Measurements from ENCODE around the gene INTS11.

INTS11 gene

DNA sequence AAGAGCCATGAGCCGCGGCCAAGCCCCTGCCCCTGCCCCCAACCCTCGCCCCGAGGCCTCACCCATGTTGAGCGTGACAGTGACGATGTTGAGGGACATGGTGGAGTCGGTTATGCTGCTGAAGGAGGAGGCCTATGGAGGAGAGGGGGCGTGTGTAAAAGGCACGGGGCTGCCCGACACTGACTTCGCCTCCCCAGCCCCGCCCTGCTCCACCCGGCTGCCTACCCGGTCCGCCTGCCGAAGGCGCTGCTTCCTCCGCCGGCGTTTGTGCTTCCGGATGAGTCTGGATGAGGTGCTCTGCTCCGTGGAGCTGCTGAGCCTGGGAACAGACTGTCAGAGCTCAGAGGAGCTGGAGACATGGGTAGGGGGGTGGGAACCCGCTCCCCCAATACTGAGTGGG lies 15.7 kb upstream of the INTS11 start:
- Histone ChIP-seq H3K14ac (ENCODE audit: low read length) (no peak overlapping the region), H3K27ac (ENCODE audit: low read depth, low read length) (no peak overlapping the region), H2BK5ac (ENCODE audit: low read depth, low read length, poor library complexity) (no peak overlapping the region), H3K4me1 (ENCODE audit: control insufficient read depth in 1 of 2, insufficient read depth in 2 of 2, low read length in 2 of 2) (peaks cover 0 to 5% of the 10 kb centered on the region in 2 experiments), H2BK120ac (ENCODE audit: insufficient read depth, low read length, poor library complexity) (no peak overlapping the region), H3K23ac (ENCODE audit: low read length) (no peak overlapping the region), H3K27me3 (ENCODE audit: insufficient read depth, low read length) (no peaks in the 10 kb centered on the region), H3K9me3 (ENCODE audit: insufficient read depth, low read depth, low read length) (peaks cover 13% of the 10 kb centered on the region), H4K8ac (ENCODE audit: low read depth, low read length) (no peak overlapping the region), H4K91ac (ENCODE audit: low read depth, low read length) (no peak overlapping the region), H3K9ac (ENCODE audit: low read length) (no peak overlapping the region), H3K18ac (ENCODE audit: low read length) (no peak overlapping the region), H3K79me2 (ENCODE audit: control insufficient read depth, insufficient read depth, low read length, poor library complexity) (no peaks in the 10 kb centered on the region), H2AK5ac (ENCODE audit: low read length) (no peak overlapping the region), H2AFZ (ENCODE audit: insufficient read depth, low read length, poor library complexity) (no peak overlapping the region), H2BK12ac (ENCODE audit: low read length) (no peak overlapping the region), H3K4me2 (ENCODE audit: low read length) (no peak overlapping the region), H3K4ac (ENCODE audit: low read depth, low read length) (no peak overlapping the region), H4K12ac (ENCODE audit: low read depth, low read length) (no peak overlapping the region), H3K79me1 (ENCODE audit: low read length) (no peaks in the 10 kb centered on the region), H3K36me3 (ENCODE audit: control insufficient read depth in 1 of 2, insufficient read depth in 2 of 2, low read length in 2 of 2) (peaks cover 64 to 65% of the 10 kb centered on the region in 2 experiments), H3K4me3 (ENCODE audit: low read depth, low read length) (no peak overlapping the region)
- WGBS (ENCODE audit: extremely low coverage, insufficient coverage, insufficient read length): no CpG with 5 or more reads among the region's 23 CpGs
- no peak for DNase-seq

DNA sequence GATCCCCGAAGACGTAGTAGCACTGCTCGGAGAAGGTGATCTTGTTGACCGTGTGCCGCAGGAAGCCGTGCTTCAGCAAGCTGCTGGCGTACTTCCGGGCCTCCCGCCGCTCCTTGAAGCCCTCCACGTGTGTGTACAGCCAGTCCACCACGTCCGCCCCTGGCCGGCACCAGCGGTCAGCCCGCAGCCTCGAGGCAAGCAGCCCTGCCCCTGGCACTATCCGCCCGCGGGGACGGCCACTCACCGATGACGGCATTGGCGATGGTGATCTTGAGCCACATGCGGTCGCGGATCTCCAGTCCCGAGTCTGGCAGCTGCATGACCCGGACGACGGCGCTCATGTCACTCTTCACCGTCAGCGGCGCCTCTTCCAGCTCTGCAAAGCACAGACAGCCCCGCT lies 13.8 kb upstream of the INTS11 start:
- DNase-seq: no peak
- Histone ChIP-seq H3K4ac (ENCODE audit: low read depth, low read length) (no peak overlapping the region), H2AK5ac (ENCODE audit: low read length) (no peak overlapping the region), H3K4me1 (ENCODE audit: control insufficient read depth in 1 of 2, insufficient read depth in 2 of 2, low read length in 2 of 2) (no peaks in the 10 kb centered on the region), H3K79me1 (ENCODE audit: low read length) (no peaks in the 10 kb centered on the region), H3K79me2 (ENCODE audit: control insufficient read depth, insufficient read depth, low read length, poor library complexity) (no peaks in the 10 kb centered on the region), H3K4me2 (ENCODE audit: low read length) (no peak overlapping the region), H2BK120ac (ENCODE audit: insufficient read depth, low read length, poor library complexity) (no peak overlapping the region), H3K18ac (ENCODE audit: low read length) (no peak overlapping the region), H3K36me3 (ENCODE audit: control insufficient read depth in 1 of 2, insufficient read depth in 2 of 2, low read length in 2 of 2) (peaks cover 67 to 69% of the 10 kb centered on the region in 2 experiments), H3K27me3 (ENCODE audit: insufficient read depth, low read length) (no peaks in the 10 kb centered on the region), H2BK5ac (ENCODE audit: low read depth, low read length, poor library complexity) (no peak overlapping the region), H4K8ac (ENCODE audit: low read depth, low read length) (no peak overlapping the region), H3K14ac (ENCODE audit: low read length) (no peak overlapping the region), H3K4me3 (ENCODE audit: low read depth, low read length) (no peak overlapping the region), H3K9me3 (ENCODE audit: insufficient read depth, low read depth, low read length) (peaks cover 13% of the 10 kb centered on the region), H3K9ac (ENCODE audit: low read length) (no peak overlapping the region), H4K12ac (ENCODE audit: low read depth, low read length) (no peak overlapping the region), H2AFZ (ENCODE audit: insufficient read depth, low read length, poor library complexity) (no peak overlapping the region), H3K23ac (ENCODE audit: low read length) (no peak overlapping the region), H4K91ac (ENCODE audit: low read depth, low read length) (no peak overlapping the region), H3K27ac (ENCODE audit: low read depth, low read length) (no peak overlapping the region), H2BK12ac (ENCODE audit: low read length) (no peak overlapping the region)
- WGBS (ENCODE audit: extremely low coverage, insufficient coverage, insufficient read length): no CpG with 5 or more reads among the region's 36 CpGs

DNA sequence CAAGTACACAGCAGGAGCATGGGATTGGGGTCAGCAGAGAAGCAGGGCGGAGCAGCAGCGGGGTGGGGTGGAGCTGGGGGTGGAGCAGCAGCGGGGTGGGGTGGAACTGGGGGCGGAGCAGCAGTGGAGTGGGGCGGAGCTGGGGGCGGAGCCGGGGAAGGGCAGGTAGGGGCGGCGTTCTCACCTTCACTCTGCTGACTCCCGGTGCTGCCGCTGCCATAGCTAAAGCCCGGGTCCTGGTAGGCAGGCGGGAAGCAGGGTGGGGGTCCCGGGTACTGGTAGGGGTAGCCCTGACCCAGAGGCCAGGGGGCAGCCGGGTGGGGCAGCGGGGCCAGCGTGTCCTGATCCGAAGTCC lies 13.3 kb upstream of the INTS11 start:
- WGBS (ENCODE audit: extremely low coverage, insufficient coverage, insufficient read length): no CpG with 5 or more reads among the region's 18 CpGs
- no peak overlapping the region for H2BK5ac ChIP-seq (ENCODE audit: low read depth, low read length, poor library complexity)

DNA sequence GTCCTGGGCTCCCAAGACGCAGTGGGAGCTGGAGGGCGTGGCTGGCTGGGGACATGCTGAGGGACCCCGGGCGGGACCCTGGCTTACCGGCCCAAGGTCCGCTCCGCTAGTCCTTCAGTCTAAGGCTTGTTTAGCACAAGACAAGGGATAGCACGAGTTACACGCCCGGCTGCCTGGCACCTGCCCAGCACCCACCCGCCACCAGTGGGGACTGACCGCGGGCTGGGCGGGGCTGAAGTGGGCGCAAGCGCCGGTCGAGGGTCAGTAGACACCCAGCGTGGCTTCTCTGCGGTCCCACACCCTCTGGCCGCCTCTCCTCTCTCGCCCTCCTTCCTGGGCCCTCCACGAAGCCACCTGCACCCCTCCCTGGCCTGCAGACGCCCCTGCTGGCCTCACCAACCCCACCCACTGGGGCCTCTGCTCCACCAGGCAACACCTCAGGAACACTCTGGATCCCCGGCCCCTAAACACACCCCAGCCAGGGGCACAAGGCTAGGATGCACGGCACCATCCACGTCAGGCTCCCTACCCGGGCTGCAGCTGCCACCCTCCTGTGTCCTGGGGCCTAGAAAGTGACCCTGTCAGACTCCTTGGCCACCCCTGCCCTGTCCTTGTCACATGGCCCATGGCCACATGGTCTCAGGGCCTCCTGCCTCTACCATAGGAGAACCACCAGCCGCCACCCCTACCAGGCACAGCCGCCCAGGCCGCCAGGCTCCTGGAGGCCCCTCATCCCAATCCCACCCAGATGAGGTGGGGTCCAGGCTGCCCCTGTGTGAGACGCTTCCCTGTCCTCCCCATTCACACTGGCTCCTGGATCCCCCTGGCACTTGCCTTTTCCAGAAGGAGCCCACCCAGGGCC lies 12.7 kb upstream of the INTS11 start:
- Histone ChIP-seq H3K14ac (ENCODE audit: low read length) (no peak overlapping the region), H3K79me1 (ENCODE audit: low read length) (no peaks in the 10 kb centered on the region), H3K9me3 (ENCODE audit: insufficient read depth, low read depth, low read length) (peaks cover 17% of the 10 kb centered on the region), H2AFZ (ENCODE audit: insufficient read depth, low read length, poor library complexity) (no peak overlapping the region), H3K27me3 (ENCODE audit: insufficient read depth, low read length) (no peaks in the 10 kb centered on the region), H3K4ac (ENCODE audit: low read depth, low read length) (no peak overlapping the region), H4K91ac (ENCODE audit: low read depth, low read length) (no peak overlapping the region), H4K12ac (ENCODE audit: low read depth, low read length) (no peak overlapping the region), H3K79me2 (ENCODE audit: control insufficient read depth, insufficient read depth, low read length, poor library complexity) (no peaks in the 10 kb centered on the region), H4K8ac (ENCODE audit: low read depth, low read length) (no peak overlapping the region), H3K9ac (ENCODE audit: low read length) (no peak overlapping the region), H3K36me3 (ENCODE audit: control insufficient read depth in 1 of 2, insufficient read depth in 2 of 2, low read length in 2 of 2) (peaks cover 66 to 67% of the 10 kb centered on the region in 2 experiments), H2BK12ac (ENCODE audit: low read length) (no peak overlapping the region), H2BK5ac (ENCODE audit: low read depth, low read length, poor library complexity) (no peak overlapping the region), H2BK120ac (ENCODE audit: insufficient read depth, low read length, poor library complexity) (no peak overlapping the region), H3K4me1 (ENCODE audit: control insufficient read depth in 1 of 2, insufficient read depth in 2 of 2, low read length in 2 of 2) (no peaks in the 10 kb centered on the region), H3K27ac (ENCODE audit: low read depth, low read length) (no peak overlapping the region), H3K4me3 (ENCODE audit: low read depth, low read length) (no peak overlapping the region), H3K23ac (ENCODE audit: low read length) (no peak overlapping the region), H3K18ac (ENCODE audit: low read length) (no peak overlapping the region), H3K4me2 (ENCODE audit: low read length) (no peak overlapping the region), H2AK5ac (ENCODE audit: low read length) (no peak overlapping the region)
- no CpG with 5 or more reads among the region's 32 CpGs for WGBS (ENCODE audit: extremely low coverage, insufficient coverage, insufficient read length)
- DNase-seq: no peak

More for the DNA sequence above, 13.3 kb upstream of the INTS11 start:
- H2BK12ac ChIP-seq (ENCODE audit: low read length): no peak overlapping the region
- H3K4me3 ChIP-seq (ENCODE audit: low read depth, low read length): no peak overlapping the region
- H2AFZ ChIP-seq (ENCODE audit: insufficient read depth, low read length, poor library complexity): no peak overlapping the region
- no peaks in the 10 kb centered on the region for H3K4me1 ChIP-seq (ENCODE audit: control insufficient read depth in 1 of 2, insufficient read depth in 2 of 2, low read length in 2 of 2)
- no peak overlapping the region for H3K23ac ChIP-seq (ENCODE audit: low read length)
- no peaks in the 10 kb centered on the region for H3K79me2 ChIP-seq (ENCODE audit: control insufficient read depth, insufficient read depth, low read length, poor library complexity)
- peaks cover 67 to 69% of the 10 kb centered on the region in 2 experiments for H3K36me3 ChIP-seq (ENCODE audit: control insufficient read depth in 1 of 2, insufficient read depth in 2 of 2, low read length in 2 of 2)
- DNase-seq: peak in 1 of 2 donors; percentile 40
- no peak overlapping the region for H3K14ac ChIP-seq (ENCODE audit: low read length)
- no peak overlapping the region for H3K27ac ChIP-seq (ENCODE audit: low read depth, low read length)
- peaks cover 13% of the 10 kb centered on the region for H3K9me3 ChIP-seq (ENCODE audit: insufficient read depth, low read depth, low read length)
- no peak overlapping the region for H4K8ac ChIP-seq (ENCODE audit: low read depth, low read length)
- H2AK5ac ChIP-seq (ENCODE audit: low read length): no peak overlapping the region
- no peak overlapping the region for H3K9ac ChIP-seq (ENCODE audit: low read length)
- no peak overlapping the region for H3K18ac ChIP-seq (ENCODE audit: low read length)
- H2BK120ac ChIP-seq (ENCODE audit: insufficient read depth, low read length, poor library complexity): no peak overlapping the region
- H4K12ac ChIP-seq (ENCODE audit: low read depth, low read length): no peak overlapping the region
- no peaks in the 10 kb centered on the region for H3K79me1 ChIP-seq (ENCODE audit: low read length)
- H4K91ac ChIP-seq (ENCODE audit: low read depth, low read length): no peak overlapping the region
- H3K4ac ChIP-seq (ENCODE audit: low read depth, low read length): no peak overlapping the region
- no peaks in the 10 kb centered on the region for H3K27me3 ChIP-seq (ENCODE audit: insufficient read depth, low read length)
- H3K4me2 ChIP-seq (ENCODE audit: low read length): no peak overlapping the region
